DND-41 (cell line): ENCODE results near the gene SLC43A1.

Source experiments
- EZH2 ChIP-seq: IDR thresholded peaks from 3 replicates; pipeline ENCODE4 v1.6.1; 2012; ENCODE audit warnings: borderline replicate concordance, low read depth, mild to moderate bottlenecking, moderate library complexity, low read length, inconsistent platforms; ENCODE audit not compliant: severe bottlenecking
- TF ChIP-seq, protein P1 (sequence below): IDR thresholded peaks from 2 replicates; pipeline ENCODE4 v1.5.1; 2012; ENCODE audit warnings: borderline replicate concordance, low read length, moderate library complexity, mild to moderate bottlenecking; ENCODE audit not compliant: poor library complexity, severe bottlenecking; ENCODE audit errors: extremely low read depth

DNA sequence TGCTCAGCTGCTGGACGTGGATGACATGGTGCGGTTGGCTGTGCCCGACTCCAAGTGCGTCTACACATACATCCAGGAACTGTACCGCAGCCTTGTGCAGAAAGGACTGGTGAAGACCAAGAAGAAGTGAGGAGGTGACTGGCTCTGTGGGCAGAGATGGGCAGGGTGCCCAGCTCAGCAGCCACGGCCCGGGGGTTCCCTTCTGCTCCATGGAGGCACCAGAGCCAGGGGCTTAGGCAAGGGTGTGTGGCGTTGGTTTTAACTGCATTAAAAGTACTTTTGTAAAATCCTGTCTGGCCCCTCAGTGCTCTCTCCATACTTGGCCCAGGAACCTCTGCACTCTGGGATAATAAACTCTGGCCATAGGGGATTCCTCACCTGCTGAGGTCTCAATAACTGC is 34.5 kb upstream of the SLC43A1 start:
- TF ChIP-seq, protein P1, sequence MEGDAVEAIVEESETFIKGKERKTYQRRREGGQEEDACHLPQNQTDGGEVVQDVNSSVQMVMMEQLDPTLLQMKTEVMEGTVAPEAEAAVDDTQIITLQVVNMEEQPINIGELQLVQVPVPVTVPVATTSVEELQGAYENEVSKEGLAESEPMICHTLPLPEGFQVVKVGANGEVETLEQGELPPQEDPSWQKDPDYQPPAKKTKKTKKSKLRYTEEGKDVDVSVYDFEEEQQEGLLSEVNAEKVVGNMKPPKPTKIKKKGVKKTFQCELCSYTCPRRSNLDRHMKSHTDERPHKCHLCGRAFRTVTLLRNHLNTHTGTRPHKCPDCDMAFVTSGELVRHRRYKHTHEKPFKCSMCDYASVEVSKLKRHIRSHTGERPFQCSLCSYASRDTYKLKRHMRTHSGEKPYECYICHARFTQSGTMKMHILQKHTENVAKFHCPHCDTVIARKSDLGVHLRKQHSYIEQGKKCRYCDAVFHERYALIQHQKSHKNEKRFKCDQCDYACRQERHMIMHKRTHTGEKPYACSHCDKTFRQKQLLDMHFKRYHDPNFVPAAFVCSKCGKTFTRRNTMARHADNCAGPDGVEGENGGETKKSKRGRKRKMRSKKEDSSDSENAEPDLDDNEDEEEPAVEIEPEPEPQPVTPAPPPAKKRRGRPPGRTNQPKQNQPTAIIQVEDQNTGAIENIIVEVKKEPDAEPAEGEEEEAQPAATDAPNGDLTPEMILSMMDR, result no peak
- TF ChIP-seq EZH2, result no peak
